ENCODE measurements around the gene TBL3.

DNA sequence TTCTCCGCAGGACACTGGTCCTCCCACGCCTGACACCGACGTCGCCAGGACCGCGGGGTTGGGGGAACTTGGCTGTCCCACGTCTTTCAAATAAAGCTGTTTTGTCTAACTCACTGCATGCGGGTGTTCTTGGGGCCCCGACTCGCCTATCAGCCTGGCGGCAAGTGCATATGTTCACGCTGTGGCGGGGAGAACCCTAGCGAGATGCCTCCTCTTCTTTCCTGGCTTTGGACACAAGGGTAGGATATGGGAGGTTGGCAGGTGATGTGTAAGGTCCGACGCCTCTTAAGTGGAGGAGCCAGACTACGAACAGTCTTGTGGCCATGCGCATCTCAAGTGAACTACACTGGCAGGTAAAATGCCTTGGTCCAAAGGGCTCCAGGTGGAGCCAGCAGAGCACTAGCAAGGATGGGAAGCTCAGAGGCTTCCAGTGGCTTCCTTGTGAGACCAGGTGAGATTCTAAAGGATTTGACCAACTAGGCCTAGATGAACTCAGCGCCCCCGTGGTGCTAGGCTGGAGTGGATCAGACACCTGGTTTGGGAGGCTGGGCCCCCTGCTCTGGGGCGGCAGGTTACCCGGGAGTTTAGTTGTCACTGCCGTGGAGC is 6.4 kb upstream of the TBL3 start:
- TF ChIP-seq, protein P1, sequence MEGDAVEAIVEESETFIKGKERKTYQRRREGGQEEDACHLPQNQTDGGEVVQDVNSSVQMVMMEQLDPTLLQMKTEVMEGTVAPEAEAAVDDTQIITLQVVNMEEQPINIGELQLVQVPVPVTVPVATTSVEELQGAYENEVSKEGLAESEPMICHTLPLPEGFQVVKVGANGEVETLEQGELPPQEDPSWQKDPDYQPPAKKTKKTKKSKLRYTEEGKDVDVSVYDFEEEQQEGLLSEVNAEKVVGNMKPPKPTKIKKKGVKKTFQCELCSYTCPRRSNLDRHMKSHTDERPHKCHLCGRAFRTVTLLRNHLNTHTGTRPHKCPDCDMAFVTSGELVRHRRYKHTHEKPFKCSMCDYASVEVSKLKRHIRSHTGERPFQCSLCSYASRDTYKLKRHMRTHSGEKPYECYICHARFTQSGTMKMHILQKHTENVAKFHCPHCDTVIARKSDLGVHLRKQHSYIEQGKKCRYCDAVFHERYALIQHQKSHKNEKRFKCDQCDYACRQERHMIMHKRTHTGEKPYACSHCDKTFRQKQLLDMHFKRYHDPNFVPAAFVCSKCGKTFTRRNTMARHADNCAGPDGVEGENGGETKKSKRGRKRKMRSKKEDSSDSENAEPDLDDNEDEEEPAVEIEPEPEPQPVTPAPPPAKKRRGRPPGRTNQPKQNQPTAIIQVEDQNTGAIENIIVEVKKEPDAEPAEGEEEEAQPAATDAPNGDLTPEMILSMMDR (conservative IDR thresholded peaks at IDR 0.05) = no peak
- no peak for TF ChIP-seq ZFX (IDR thresholded peaks at IDR 0.05)

All from C4-2B (cell line).